Measurements from ENCODE around the gene ATOX1.
A peak's percentile ranks its signal among the peaks of the same experiment; 100 is the strongest.
"Not testable (repeated sequence)": the region's sequence is repeated elsewhere in the genome, so short reads cannot be mapped to it uniquely, and the experiment has no call there.

Gene ATOX1

DNA sequence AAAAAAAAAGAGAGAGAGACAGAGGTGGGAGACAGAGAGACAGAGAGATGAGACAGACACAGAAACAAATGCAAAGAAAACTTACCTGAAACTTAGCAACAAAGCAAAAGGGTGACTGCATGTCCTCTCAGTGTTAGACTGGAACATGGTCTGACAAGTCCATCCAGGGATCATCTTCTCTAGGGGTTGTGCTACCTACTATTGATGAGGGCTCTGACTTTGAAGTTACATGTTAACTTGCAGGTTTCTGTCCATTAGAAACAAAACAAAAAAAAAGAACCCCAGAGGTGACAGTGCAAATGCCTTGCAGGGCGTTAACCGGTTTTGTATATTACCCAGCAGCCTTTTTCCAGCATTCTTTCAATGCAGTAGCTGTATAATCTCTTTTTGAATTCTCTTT, 58.1 kb downstream of the ATOX1 start:
- DNase-seq (ENCODE audit: low spot score in 2 of 2) (no peak), ATAC-seq (no peak)
- H3K27ac Mint-ChIP-seq, result no peak overlapping the region
- H3K9me3 Mint-ChIP-seq, result no peaks in the 10 kb centered on the region
- no peaks in the 10 kb centered on the region for H3K36me3 Mint-ChIP-seq
- H3K4me1 Mint-ChIP-seq, result no peaks in the 10 kb centered on the region
- H3K4me3 Mint-ChIP-seq, result no peak overlapping the region

DNA sequence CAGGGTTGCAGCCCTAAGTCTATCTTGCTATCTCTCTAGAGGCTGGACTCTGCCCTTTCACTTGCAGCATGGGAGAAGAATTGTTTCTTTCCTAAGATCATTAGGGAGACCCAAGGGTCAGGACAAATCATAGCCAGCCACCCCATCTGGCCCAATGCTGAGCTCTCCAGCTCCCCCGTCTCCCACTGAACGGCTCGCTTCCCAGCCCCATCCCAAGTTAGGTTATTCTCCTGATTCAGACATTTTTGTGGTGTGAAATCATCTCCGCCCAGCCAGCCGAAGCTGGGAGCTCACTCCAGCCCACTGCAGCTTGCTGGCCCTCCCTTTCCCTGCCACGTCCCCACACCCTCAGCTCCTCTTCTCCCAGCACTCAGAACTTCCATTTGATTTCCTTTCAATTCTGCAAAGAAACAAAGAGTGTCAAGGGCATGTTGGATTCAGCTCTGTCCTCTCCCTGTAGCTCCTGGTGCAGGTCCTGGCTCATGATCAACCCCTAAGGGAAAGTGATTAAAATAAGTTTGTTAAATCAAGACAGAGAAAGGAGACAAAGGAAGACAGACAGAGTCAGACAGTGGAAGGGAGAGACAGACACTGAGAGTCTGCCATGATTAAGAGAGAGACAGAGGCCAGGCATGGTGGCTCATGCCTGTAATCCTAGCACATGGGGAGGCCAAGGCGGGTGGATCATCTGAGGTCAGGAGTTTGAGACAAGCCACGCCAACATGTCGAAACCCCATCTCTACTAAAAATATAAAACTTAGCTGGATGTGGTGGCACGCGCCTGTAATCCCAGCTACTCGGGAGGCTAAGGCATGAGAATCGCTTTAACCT, 59.1 kb downstream of the ATOX1 start:
- ATAC-seq, result no peak
- H3K9me3 Mint-ChIP-seq, result no peaks in the 10 kb centered on the region
- H3K4me3 Mint-ChIP-seq, result no peak overlapping the region
- no peak for DNase-seq (ENCODE audit: low spot score in 2 of 2)
- no peak overlapping the region for H3K27ac Mint-ChIP-seq
- no peaks in the 10 kb centered on the region for H3K36me3 Mint-ChIP-seq
- H3K4me1 Mint-ChIP-seq, result no peaks in the 10 kb centered on the region

DNA sequence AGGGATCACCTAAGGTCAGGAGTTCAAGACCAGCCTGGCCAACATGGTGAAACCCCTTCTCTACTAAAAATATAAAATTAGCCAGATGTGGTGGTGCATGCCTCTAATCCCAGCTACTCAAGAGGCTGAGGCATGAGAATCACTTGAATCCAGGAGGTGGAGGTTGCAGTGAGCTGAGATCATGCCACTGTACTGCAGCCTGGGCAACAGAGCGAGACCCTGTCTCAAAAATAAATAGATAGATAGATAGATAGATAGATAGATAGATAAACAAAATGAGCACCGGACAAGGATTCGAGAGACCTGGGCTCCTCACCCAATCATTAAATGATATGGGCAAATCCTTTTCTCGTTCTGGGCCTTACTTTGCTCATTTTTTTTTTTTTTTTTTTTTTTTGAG, 60.4 kb downstream of the ATOX1 start:
- H3K27ac Mint-ChIP-seq; H3K36me3 Mint-ChIP-seq; H3K4me3 Mint-ChIP-seq; H3K9me3 Mint-ChIP-seq; ATAC-seq; DNase-seq (ENCODE audit: low spot score in 2 of 2); H3K4me1 Mint-ChIP-seq: not testable (repeated sequence)

DNA sequence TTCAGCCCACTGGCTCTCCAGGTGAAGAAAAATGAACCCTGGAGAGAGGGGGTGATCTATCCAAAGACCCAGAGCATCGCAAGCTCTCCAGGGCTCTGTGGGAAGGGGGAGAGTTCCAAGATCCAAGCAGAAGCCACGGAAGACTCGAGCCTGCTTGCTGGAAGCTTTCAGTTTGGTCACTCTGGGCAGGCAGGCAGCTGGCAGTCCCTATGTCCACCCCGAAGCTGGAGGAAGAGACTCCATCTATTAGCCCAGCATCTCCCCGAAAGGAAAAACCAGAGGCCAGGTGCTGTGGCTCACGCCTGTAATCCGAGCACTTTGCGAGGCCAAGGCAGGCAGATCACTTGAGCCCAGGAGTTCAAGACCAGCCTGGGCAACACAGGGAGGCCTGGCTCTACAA, 61.0 kb downstream of the ATOX1 start:
- DNase-seq (ENCODE audit: low spot score in 2 of 2), result no peak
- Mint-ChIP-seq H3K4me3 (no peak overlapping the region), H3K9me3 (no peaks in the 10 kb centered on the region), H3K36me3 (no peaks in the 10 kb centered on the region), H3K4me1 (no peaks in the 10 kb centered on the region), H3K27ac (no peak overlapping the region)
- ATAC-seq, result no peak

DNA sequence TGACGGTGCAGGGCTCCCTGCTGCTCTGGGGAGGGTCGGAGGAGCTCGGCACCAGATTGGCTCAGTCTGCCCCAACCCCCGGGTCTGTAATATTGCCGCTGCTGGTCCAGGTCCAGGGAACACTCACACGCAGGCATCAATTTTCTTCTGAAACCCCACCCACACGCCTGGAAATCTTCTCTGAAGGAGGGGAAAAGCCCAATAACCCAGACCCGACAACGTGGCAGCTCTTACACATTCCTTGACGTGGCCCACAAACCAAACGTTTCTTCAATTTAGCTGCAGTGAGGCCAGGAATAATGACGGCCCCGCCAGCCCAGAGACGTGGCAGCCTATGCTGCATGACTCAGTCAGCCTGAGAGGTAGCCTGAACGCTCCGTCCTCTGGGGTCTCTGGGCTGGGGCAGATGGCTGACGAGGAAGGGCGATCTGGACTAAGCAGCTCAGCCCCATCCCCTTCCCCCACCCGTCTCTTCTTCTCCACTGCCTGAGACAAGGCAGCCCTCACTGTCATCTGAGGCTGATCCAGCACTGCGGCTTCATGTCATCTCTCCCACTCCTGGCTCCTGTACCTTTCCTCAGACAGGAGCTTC, 61.9 kb downstream of the ATOX1 start:
- Mint-ChIP-seq H3K36me3 (no peaks in the 10 kb centered on the region), H3K4me1 (no peaks in the 10 kb centered on the region), H3K4me3 (no peak overlapping the region), H3K27ac (peak overlapping the region; percentile 47), H3K9me3 (no peaks in the 10 kb centered on the region)
- no peak for ATAC-seq
- DNase-seq (ENCODE audit: low spot score in 2 of 2), result no peak

DNA sequence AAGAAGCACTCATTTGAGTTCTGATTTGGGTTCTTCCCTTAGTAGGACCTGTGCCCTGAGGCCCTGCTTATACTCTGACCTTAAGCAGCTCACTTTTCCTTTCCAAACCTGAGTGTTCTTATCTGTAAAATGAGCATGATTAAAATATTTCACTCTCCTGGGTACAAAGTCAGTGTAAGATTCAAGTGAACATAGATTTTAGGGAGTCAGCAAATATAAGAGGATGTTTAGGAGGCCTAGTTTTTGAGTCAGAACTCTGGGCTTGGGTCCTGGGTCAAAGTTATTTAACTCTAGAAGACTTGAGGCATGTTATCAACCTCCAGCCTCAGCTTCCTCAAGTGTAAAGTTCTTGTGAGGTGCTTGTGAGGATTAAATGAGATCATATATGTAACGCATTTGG, 63.0 kb downstream of the ATOX1 start:
- H3K9me3 Mint-ChIP-seq, result no peaks in the 10 kb centered on the region
- DNase-seq (ENCODE audit: low spot score in 2 of 2) (no peak), ATAC-seq (no peak)
- H3K4me3 Mint-ChIP-seq, result no peak overlapping the region
- no peak overlapping the region for H3K27ac Mint-ChIP-seq
- H3K4me1 Mint-ChIP-seq, result no peaks in the 10 kb centered on the region
- H3K36me3 Mint-ChIP-seq, result no peaks in the 10 kb centered on the region

DNA sequence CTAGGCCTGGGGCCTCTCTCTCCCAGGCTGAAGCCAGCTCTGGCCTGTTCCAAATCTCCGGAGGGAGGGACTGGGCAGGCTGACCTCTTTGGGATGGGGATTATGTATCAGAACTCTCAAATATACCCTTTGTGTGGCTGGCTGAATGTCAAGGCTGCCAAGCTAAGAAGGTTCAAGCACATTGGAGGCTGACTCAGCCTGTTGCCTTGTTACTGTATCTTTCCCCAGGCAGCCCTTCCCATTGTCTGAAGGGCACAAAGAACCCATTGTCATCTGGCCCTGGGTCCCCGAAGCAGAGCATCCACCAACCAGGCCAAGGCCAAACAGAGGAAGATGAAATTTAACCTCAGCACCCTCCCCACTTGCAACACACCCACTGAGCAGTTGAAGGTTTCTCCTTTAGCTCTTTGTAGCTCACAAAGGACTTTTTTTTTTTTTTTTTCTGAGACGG, 64.4 kb downstream of the ATOX1 start:
- Mint-ChIP-seq H3K4me1 (no peaks in the 10 kb centered on the region), H3K4me3 (no peak overlapping the region), H3K9me3 (no peaks in the 10 kb centered on the region), H3K36me3 (no peaks in the 10 kb centered on the region), H3K27ac (no peak overlapping the region)
- DNase-seq (ENCODE audit: low spot score in 2 of 2), result no peak
- ATAC-seq, result no peak

Measured in stimulated activated effector memory CD8-positive, alpha-beta T cell treated with anti-CD3 and anti-CD28 coated beads, Interleukin-12 subunit alpha, Interleukin-12 subunit beta, amount 100 ng/mL, for 72 hours (primary cell).